GM13977 (cell line): ENCODE measurements around the gene PODN.

ENCODE experiments used
- DNase-seq: peaks from one replicate; pipeline ENCODE4 v3.0.0; 2012; ENCODE audit warnings: low spot score
- CTCF ChIP-seq: IDR thresholded peaks from 2 replicates; pipeline ENCODE4 v1.5.1; 2012; ENCODE audit warnings: mild to moderate bottlenecking, control low read depth; ENCODE audit not compliant: insufficient read depth; ENCODE audit errors: extremely low read depth, missing control alignments
- in situ Hi-C: fragments of 300-500 bp; cut with MboI; formaldehyde crosslinking; loops from one replicate; pipeline ENCODE4 v1.12.0; 2022; ENCODE audit warnings: low sequenced_read_pairs, low pct_unique_long_range_greater_than_20kb, mixed read lengths, inconsistent platforms; ENCODE audit not compliant: unreplicated experiment

PODN gene

GRCh38 chr1:53125122-53125521 lies 63.1 kb downstream of the PODN start:
- TF ChIP-seq CTCF, result no peak
- DNase-seq, result no peak
- in situ Hi-C loops, result no loop called here

DNA sequence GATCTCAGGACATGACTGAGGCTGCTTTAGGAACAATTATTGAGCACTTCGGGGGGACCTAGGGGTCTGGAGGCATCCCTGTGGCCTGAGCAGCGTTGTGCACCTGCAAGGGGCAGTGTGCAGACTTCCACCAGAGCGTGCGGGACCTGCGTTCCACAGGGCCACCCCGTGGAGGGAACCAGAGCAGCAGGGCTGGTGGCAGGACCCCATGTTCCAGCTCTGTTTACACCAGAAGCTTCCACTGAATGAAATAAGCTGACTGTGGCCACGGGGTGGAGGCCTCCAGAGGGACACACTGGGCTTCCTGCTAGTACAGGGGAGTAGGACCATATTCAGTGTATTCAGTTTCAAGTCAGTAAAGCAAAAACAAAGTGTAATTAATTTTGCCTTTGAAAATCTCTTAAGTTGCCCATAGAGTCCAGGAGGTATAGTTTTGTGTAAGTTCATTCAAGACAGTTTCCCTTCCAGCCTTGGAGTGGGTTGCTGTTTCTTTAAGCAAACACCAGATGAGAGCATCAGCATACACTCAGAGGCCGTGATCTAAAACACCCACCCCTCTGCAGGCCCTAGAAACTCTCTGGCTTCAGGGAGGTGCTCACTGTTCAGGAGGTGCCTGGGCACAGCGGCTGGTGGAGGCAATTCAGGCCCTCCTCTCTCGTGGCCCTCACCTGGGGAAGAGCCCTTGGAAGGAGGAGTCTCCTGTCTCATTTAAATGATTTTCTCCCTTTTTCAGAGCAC lies 63.8 kb downstream of the PODN start:
- no peak for TF ChIP-seq CTCF

GRCh38 chr1:53126495-53126894 lies 64.5 kb downstream of the PODN start:
- in situ Hi-C loops, result no loop called here
- TF ChIP-seq CTCF, result no peak
- DNase-seq, result no peak

More for the DNA sequence above, 63.8 kb downstream of the PODN start:
- in situ Hi-C loops, result no loop called here
- DNase-seq, result no peak

- TF ChIP-seq CTCF, result no peak
Measured at GRCh38 chr1:53127546-53127945, 65.5 kb downstream of the PODN start.

GRCh38 chr1:53128401-53128800 lies 66.4 kb downstream of the PODN start:
- in situ Hi-C loops, result no loop called here
- TF ChIP-seq CTCF, result no peak
- no peak for DNase-seq

More at GRCh38 chr1:53127546-53127945, 65.5 kb downstream of the PODN start:
- DNase-seq, result no peak
- in situ Hi-C loops, result no loop called here

- DNase-seq, result no peak
- TF ChIP-seq CTCF, result no peak
- in situ Hi-C loops, result no loop called here
Measured at GRCh38 chr1:53129891-53130597, 68.0 kb downstream of the PODN start.
